Ascending aorta (tissue), 2 donors: Measurements from ENCODE around the gene RFTN1. TPM values are rescaled to one million over a fixed set of nuclear protein-coding genes. Genes with fewer than 3 reads are reported as not detected.
A peak's percentile ranks its signal among the peaks of the same experiment; 100 is the strongest.

Source experiments
- DNase-seq, 2 donors: peaks; one replicate each; pipeline ENCODE4 v3.0.0-alpha.2; 2019; ENCODE audit warnings: low spot score in 2 of 2
- H3K27ac ChIP-seq, 2 donors: fragments of 200-600 bp; sonication (generic); one replicate each; pipeline ENCODE4 v1.5.1; 2016 to 2017; ENCODE audit warnings: mild to moderate bottlenecking in 1 of 2
- H3K27me3 ChIP-seq: fragments of 200-600 bp; sonication (generic); one replicate; pipeline ENCODE4 v1.5.1; 2017
- H3K36me3 ChIP-seq, 2 donors: fragments of 200-600 bp; sonication (generic); one replicate each; pipeline ENCODE4 v1.5.1; 2016
- H3K4me1 ChIP-seq, 2 donors: fragments of 200-600 bp; sonication (generic); one replicate each; pipeline ENCODE4 v1.5.1; 2016 to 2017; ENCODE audit warnings: mild to moderate bottlenecking in 1 of 2
- H3K4me3 ChIP-seq, 2 donors: fragments of 200-600 bp; sonication (generic); one replicate each; pipeline ENCODE4 v1.5.1; 2016 to 2017; ENCODE audit warnings: mild to moderate bottlenecking in 1 of 2
- H3K9me3 ChIP-seq, 2 donors: fragments of 200-600 bp; sonication (generic); one replicate each; pipeline ENCODE4 v1.5.1; 2016
- intact Hi-C: fragments of 100-400 bp; cut with DNase I; formaldehyde crosslinking; loops from one replicate; pipeline ENCODE4 v1.15.1; 2023
- total RNA-seq: library from RNA; depleted of rRNA; stranded (reverse); fragments of >200 nt; gene quantifications from one replicate; pipeline ENCODE4 v1.1.0, GENCODE V29; 2016
- TF ChIP-seq, protein P1 (sequence below), 3 experiments: fragments of 200-600 bp in 2 of 3; fragments of 450-650 bp in 1 of 3; sonication (generic) in 2 of 3; IDR thresholded peaks; one replicate each; pipeline ENCODE4 v1.5.1; 2016 to 2019; ENCODE audit warnings: antibody characterized with exemption in 3 of 3, mild to moderate bottlenecking in 1 of 3, moderate library complexity in 1 of 3

RFTN1 gene
- total RNA-seq, 1 donor from 2014 or later = 72.6 TPM

DNA sequence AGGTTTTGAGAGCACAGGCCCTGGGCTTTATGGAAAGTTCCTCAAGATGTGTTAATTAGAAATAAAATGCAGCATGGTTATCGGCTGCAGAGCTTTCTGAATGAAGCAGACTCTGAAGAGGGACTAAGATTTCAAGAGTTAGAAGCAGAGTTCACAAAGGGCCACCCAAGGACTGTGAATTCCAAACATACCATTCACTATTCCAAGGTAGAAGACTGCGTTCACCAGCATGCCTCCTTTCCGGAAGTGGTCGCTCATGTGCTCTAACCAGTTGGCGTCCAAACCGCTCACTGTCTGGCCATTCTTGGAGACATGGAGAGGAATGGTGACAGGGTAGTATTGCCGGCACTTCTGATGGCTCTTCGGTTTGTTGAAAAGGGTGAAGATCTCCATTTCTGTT is 143.6 kb downstream of the RFTN1 start:
- Histone ChIP-seq H3K9me3 (no peaks in the 10 kb centered on the region), H3K4me1 (peaks cover 6 to 45% of the 10 kb centered on the region in 2 donors), H3K4me3 (peak overlapping the region in 1 of 2 donors; percentile 2), H3K27ac (peak overlapping the region; percentile 75 to 83), H3K36me3 (peaks cover 12 to 42% of the 10 kb centered on the region in 2 donors), H3K27me3 (no peaks in the 10 kb centered on the region)
- intact Hi-C loops = loop anchor here (1.0 kb wide), 1 partner anchor 31 kb away; no protein-coding TSS in a partner anchor
- TF ChIP-seq, protein P1, sequence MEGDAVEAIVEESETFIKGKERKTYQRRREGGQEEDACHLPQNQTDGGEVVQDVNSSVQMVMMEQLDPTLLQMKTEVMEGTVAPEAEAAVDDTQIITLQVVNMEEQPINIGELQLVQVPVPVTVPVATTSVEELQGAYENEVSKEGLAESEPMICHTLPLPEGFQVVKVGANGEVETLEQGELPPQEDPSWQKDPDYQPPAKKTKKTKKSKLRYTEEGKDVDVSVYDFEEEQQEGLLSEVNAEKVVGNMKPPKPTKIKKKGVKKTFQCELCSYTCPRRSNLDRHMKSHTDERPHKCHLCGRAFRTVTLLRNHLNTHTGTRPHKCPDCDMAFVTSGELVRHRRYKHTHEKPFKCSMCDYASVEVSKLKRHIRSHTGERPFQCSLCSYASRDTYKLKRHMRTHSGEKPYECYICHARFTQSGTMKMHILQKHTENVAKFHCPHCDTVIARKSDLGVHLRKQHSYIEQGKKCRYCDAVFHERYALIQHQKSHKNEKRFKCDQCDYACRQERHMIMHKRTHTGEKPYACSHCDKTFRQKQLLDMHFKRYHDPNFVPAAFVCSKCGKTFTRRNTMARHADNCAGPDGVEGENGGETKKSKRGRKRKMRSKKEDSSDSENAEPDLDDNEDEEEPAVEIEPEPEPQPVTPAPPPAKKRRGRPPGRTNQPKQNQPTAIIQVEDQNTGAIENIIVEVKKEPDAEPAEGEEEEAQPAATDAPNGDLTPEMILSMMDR (IDR thresholded peaks at IDR 0.05) = no peak
- DNase-seq = no peak

DNA sequence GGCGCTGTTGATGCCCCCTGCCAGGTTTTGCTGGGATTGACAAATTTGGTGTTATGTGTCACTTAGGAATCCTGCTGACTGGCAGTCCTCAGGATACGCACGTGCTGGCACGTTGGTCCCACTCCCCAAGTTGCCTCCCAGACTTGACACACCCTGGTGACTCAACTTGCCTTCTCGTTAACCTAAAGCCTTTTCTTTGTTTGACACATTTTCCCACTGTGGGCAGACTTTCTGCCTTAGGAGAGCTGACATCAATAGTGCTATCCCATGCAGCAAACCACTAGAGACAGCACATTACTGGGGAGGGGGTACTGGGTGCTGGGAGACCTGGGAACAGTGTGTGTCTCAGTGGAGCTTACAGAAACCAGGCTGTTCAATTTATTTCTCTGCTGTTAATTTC is 144.2 kb downstream of the RFTN1 start:
- intact Hi-C loops = no loop called here

DNA sequence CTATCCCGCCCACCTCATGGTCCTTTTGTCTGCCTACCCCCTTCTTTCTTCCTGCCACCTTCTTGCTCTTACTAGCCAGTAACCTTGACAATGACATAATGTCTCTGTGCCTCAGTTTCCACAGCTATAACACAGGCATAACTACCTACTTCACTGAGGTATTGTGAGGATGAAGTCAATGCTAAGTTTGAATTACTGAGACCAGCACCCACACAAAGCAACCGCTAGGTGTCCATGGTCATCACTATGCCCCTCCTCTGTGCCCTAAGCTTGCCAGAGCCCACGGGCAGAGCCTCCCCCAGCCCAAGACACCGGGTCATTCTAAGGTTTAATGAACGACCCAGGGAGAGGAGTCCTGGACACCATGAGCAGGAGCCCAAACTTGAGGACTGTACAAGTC is 146.9 kb downstream of the RFTN1 start:
- no peak for DNase-seq
- intact Hi-C loops = no loop called here
- TF ChIP-seq, protein P1 (IDR thresholded peaks at IDR 0.05) = no peak
- Histone ChIP-seq H3K36me3 (peaks cover 20 to 64% of the 10 kb centered on the region in 2 donors), H3K27me3 (no peaks in the 10 kb centered on the region), H3K27ac (no peak overlapping the region), H3K4me1 (peaks cover 3 to 19% of the 10 kb centered on the region in 2 donors), H3K9me3 (no peaks in the 10 kb centered on the region), H3K4me3 (no peak overlapping the region)

More for the DNA sequence above, 144.2 kb downstream of the RFTN1 start:
- TF ChIP-seq, protein P1 (IDR thresholded peaks at IDR 0.05) = no peak
- H3K27me3 ChIP-seq = no peaks in the 10 kb centered on the region
- H3K36me3 ChIP-seq = peaks cover 12 to 45% of the 10 kb centered on the region in 2 donors
- peak overlapping the region; percentile 75 to 83 for H3K27ac ChIP-seq
- no peak overlapping the region for H3K4me3 ChIP-seq
- DNase-seq = no peak
- peaks cover 6 to 43% of the 10 kb centered on the region in 2 donors for H3K4me1 ChIP-seq
- H3K9me3 ChIP-seq = no peaks in the 10 kb centered on the region

DNA sequence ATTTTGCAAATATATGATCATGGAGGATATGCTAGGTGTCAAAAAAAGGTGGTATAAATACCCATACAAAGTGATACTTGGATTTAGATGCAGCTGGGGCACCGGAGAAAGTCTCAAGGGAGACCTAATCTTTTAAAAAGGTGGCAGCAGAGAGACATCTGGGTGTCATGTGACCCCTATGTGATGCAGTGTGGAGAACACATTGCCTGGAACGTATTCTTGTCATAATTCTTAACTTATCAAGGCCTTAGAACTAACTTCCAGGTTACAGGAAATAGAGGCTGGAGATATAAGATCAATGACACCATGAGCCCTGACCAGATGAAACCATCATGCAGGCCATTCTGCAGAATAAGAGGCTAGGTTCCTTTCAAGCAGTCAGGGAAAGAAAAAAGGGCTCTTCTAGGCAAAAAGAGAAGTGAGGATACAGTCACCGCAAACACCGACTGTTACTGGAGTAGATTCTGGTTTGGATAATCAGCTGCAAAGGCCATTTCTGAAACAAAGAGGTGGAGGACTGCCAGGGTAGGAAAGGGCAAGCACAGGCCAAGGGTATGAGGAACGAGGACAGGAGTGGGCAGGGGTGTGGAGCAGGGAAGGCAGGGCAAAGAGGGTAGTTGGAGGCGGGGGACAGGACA is 147.9 kb downstream of the RFTN1 start:
- Histone ChIP-seq H3K9me3 (no peaks in the 10 kb centered on the region), H3K36me3 (peaks cover 20 to 67% of the 10 kb centered on the region in 2 donors)

DNA sequence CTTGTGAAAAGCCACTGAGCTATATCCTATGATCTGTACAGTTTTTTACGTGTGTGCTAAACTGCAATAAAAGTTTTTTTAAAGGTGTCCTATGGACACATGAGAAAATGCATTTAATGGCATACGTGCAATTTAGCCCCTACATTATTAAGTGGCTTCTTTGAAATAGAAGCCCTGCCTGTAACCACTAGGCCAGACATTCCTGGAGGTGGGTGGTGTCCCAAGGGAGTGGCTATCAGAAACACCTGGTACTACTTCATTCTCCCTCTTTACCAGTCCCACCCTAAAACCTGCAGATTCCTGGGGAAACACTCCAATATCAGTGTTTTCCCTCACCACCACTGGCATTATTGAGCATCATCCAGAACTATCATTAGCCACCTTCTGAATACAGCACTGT is 148.5 kb downstream of the RFTN1 start:
- TF ChIP-seq, protein P1 (IDR thresholded peaks at IDR 0.05) = no peak
- H3K36me3 ChIP-seq = peaks cover 20 to 72% of the 10 kb centered on the region in 2 donors
- H3K27me3 ChIP-seq = no peaks in the 10 kb centered on the region
- H3K27ac ChIP-seq = no peak overlapping the region
- no peaks in the 10 kb centered on the region for H3K9me3 ChIP-seq
- no peak for DNase-seq
- no peak overlapping the region for H3K4me3 ChIP-seq
- intact Hi-C loops = no loop called here
- H3K4me1 ChIP-seq = peaks cover 0 to 8% of the 10 kb centered on the region in 2 donors

More for the DNA sequence above, 147.9 kb downstream of the RFTN1 start:
- TF ChIP-seq, protein P1 (IDR thresholded peaks at IDR 0.05) = no peak
- no peak for DNase-seq
- intact Hi-C loops = no loop called here
- no peak overlapping the region for H3K27ac ChIP-seq
- no peaks in the 10 kb centered on the region for H3K27me3 ChIP-seq
- H3K4me3 ChIP-seq = no peak overlapping the region
- peaks cover 3 to 14% of the 10 kb centered on the region in 2 donors for H3K4me1 ChIP-seq
